GM18519 (cell line): ENCODE measurements around the gene CPEB3.

ENCODE experiments used
- ATAC-seq: cut with Tn5 transposase; IDR thresholded peaks from one replicate; pipeline ENCODE4 v1.9.1; 2021; ENCODE audit warnings: mild to moderate bottlenecking, moderate library complexity; ENCODE audit not compliant: unreplicated experiment, low FRiP score

Gene CPEB3

GRCh38 chr10:92110039-92110794 lies 180.7 kb downstream of the CPEB3 start:
- ATAC-seq, result no peak

GRCh38 chr10:92108747-92109146 lies 182.1 kb downstream of the CPEB3 start:
- no peak for ATAC-seq

GRCh38 chr10:92108120-92108519 lies 182.8 kb downstream of the CPEB3 start:
- no peak for ATAC-seq

- no peak for ATAC-seq
These were observed 187.3 kb downstream of the CPEB3 start for GRCh38 chr10:92103376-92104090.

- ATAC-seq, result no peak
These were observed 188.2 kb downstream of the CPEB3 start for GRCh38 chr10:92102601-92103213.

- no peak for ATAC-seq
These were observed 195.9 kb downstream of the CPEB3 start for GRCh38 chr10:92094960-92095359.

- no peak for ATAC-seq
These were observed 198.9 kb downstream of the CPEB3 start for GRCh38 chr10:92091965-92092364.

- ATAC-seq, result peak; percentile 82
These were observed 203.0 kb downstream of the CPEB3 start for GRCh38 chr10:92087750-92088395.

- no peak for ATAC-seq
These were observed 208.1 kb downstream of the CPEB3 start for GRCh38 chr10:92082583-92083280.

GRCh38 chr10:92081641-92082040 lies 209.2 kb downstream of the CPEB3 start:
- no peak for ATAC-seq

- no peak for ATAC-seq
These were observed 210.6 kb downstream of the CPEB3 start for GRCh38 chr10:92080244-92080643.

- ATAC-seq, result no peak
These were observed 211.9 kb downstream of the CPEB3 start for GRCh38 chr10:92079003-92079402.

- ATAC-seq, result no peak
These were observed 214.2 kb downstream of the CPEB3 start for GRCh38 chr10:92076722-92077121.

GRCh38 chr10:92075829-92076228 lies 215.0 kb downstream of the CPEB3 start:
- no peak for ATAC-seq

GRCh38 chr10:92074126-92074887 lies 216.6 kb downstream of the CPEB3 start:
- ATAC-seq, result no peak

- ATAC-seq, result no peak
These were observed 222.0 kb downstream of the CPEB3 start for GRCh38 chr10:92068900-92069299.

- ATAC-seq, result no peak
These were observed 224.5 kb downstream of the CPEB3 start for GRCh38 chr10:92066386-92066785.

- ATAC-seq, result no peak
These were observed 226.4 kb downstream of the CPEB3 start for GRCh38 chr10:92064506-92064905.

- ATAC-seq, result no peak
These were observed 228.6 kb downstream of the CPEB3 start for GRCh38 chr10:92062273-92062672.

- ATAC-seq, result no peak
These were observed 236.1 kb downstream of the CPEB3 start for GRCh38 chr10:92054807-92055206.
